Measurements from ENCODE around the gene CD276.

The CD276 gene

GRCh38 chr15:73714695-73715301 lies 30.6 kb downstream of the CD276 start:
- H3K4me3 ChIP-seq (ENCODE audit: low read depth, low read length), result no peak overlapping the region
- TF ChIP-seq CTCF (IDR thresholded peaks at IDR 0.05; ENCODE audit: low read depth, low read length), result no peak

- no peak overlapping the region for H3K4me3 ChIP-seq (ENCODE audit: low read depth, low read length)
- no peak for TF ChIP-seq CTCF (IDR thresholded peaks at IDR 0.05; ENCODE audit: low read depth, low read length)
Measured at GRCh38 chr15:73715417-73715816, 31.2 kb downstream of the CD276 start.

GRCh38 chr15:73716417-73716816 lies 32.2 kb downstream of the CD276 start:
- no peak for TF ChIP-seq CTCF (IDR thresholded peaks at IDR 0.05; ENCODE audit: low read depth, low read length)
- no peak overlapping the region for H3K4me3 ChIP-seq (ENCODE audit: low read depth, low read length)

- TF ChIP-seq CTCF (IDR thresholded peaks at IDR 0.05; ENCODE audit: low read depth, low read length), result no peak
- H3K4me3 ChIP-seq (ENCODE audit: low read depth, low read length), result no peak overlapping the region
Measured at GRCh38 chr15:73717206-73717605, 33.0 kb downstream of the CD276 start.

GRCh38 chr15:73717802-73718201 lies 33.6 kb downstream of the CD276 start:
- no peak for TF ChIP-seq CTCF (IDR thresholded peaks at IDR 0.05; ENCODE audit: low read depth, low read length)
- no peak overlapping the region for H3K4me3 ChIP-seq (ENCODE audit: low read depth, low read length)

- no peak for TF ChIP-seq CTCF (IDR thresholded peaks at IDR 0.05; ENCODE audit: low read depth, low read length)
- no peak overlapping the region for H3K4me3 ChIP-seq (ENCODE audit: low read depth, low read length)
Measured at GRCh38 chr15:73718694-73719093, 34.5 kb downstream of the CD276 start.

GRCh38 chr15:73722425-73722824 lies 38.2 kb downstream of the CD276 start:
- TF ChIP-seq CTCF (IDR thresholded peaks at IDR 0.05; ENCODE audit: low read depth, low read length), result no peak
- H3K4me3 ChIP-seq (ENCODE audit: low read depth, low read length), result no peak overlapping the region

Data from WI38 (cell line).